Chondrocyte (in vitro differentiated cells): Measurements from ENCODE around the gene RETN. TPM values are rescaled to one million over a fixed set of nuclear protein-coding genes. Genes with fewer than 3 reads are reported as not detected.

ENCODE experiments used
- DNase-seq: peaks from one replicate; pipeline ENCODE4 v3.0.0; 2021; ENCODE audit warnings: mixed read lengths, low spot score
- H3K27ac Mint-ChIP-seq: one replicate; pipeline ENCODE4 v1.8.0; 2021; ENCODE audit warnings: mild to moderate bottlenecking, moderate library complexity, mixed read lengths; ENCODE audit not compliant: unreplicated experiment
- H3K27me3 Mint-ChIP-seq: 2 replicates; pipeline ENCODE4 v1.8.0; 2021; ENCODE audit warnings: low read depth, mixed read lengths
- H3K36me3 Mint-ChIP-seq: 2 replicates; pipeline ENCODE4 v1.8.0; 2021; ENCODE audit warnings: low read depth, mixed read lengths
- H3K4me1 Mint-ChIP-seq: 2 replicates; pipeline ENCODE4 v1.8.0; 2021; ENCODE audit warnings: low read depth, mild to moderate bottlenecking, mixed read lengths
- H3K4me3 Mint-ChIP-seq: one replicate; pipeline ENCODE4 v1.8.0; 2021; ENCODE audit warnings: mild to moderate bottlenecking, moderate library complexity, mixed read lengths; ENCODE audit not compliant: unreplicated experiment
- H3K9me3 Mint-ChIP-seq: 2 replicates; pipeline ENCODE4 v1.8.0; 2021; ENCODE audit warnings: low read depth, mixed read lengths
- CTCF ChIP-seq: fragments of 200-600 bp; sonication (generic); IDR thresholded peaks from 2 replicates; pipeline ENCODE4 v1.5.0; 2021; ENCODE audit warnings: antibody characterized with exemption, mild to moderate bottlenecking, moderate library complexity
- long read RNA-seq: library from polyadenylated mRNA; stranded (forward); transcript quantifications from one replicate; pipeline ENCODE4 v2.0.0, GENCODE V29; 2021
- total RNA-seq: library from RNA; stranded (reverse); gene quantifications from 3 replicates; pipeline ENCODE4 v1.2.1, GENCODE V29; 2021

RETN gene
- total RNA-seq, result not detected in 3 replicates
- long read RNA-seq, result 0 reads

DNA sequence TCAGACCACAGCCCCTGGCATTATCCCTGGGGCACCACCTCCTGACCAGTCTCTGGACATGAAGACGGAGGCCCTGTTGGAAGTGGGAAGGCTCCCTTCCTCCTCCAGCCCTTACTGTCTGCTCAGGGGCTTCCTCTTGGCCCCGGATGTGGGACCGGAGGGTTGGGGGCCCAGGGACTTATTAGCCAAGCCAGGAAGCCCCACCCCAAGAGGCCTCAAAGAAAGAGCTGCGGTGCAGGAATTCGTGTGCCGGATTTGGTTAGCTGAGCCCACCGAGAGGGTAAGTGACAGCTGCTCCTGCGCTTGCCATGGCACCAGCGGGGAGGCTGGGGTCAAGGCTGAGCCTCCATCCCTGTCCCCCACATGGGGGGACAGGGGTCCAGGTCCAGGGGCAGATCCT is at the start of gene RETN:
Gene RETN (plus strand): TSS at position 208 of the 400 bp plus-strand sequence. CDS start 278 bp downstream, outside the sequence.
- Mint-ChIP-seq H3K4me3 (no peak within 1 kb of the TSS), H3K4me1 (peaks cover 5% of the 10 kb centered on the region), H3K9me3 (peaks cover under 1% of the 10 kb centered on the region), H3K36me3 (no peaks in the 10 kb centered on the region), H3K27ac (no peak within 1 kb of the TSS), H3K27me3 (peaks cover 38% of the 10 kb centered on the region)
- DNase-seq, result no peak
- no peak for TF ChIP-seq CTCF

GRCh38 chr19:7619671-7620441 is 49.0 kb upstream of the RETN start:
- no peaks in the 10 kb centered on the region for H3K4me1 Mint-ChIP-seq
- no peak for TF ChIP-seq CTCF
- H3K27me3 Mint-ChIP-seq, result no peaks in the 10 kb centered on the region
- H3K9me3 Mint-ChIP-seq, result no peaks in the 10 kb centered on the region
- no peak overlapping the region for H3K27ac Mint-ChIP-seq
- peaks cover 16% of the 10 kb centered on the region for H3K36me3 Mint-ChIP-seq
- H3K4me3 Mint-ChIP-seq, result no peak overlapping the region
- peak; percentile 94 for DNase-seq

DNA sequence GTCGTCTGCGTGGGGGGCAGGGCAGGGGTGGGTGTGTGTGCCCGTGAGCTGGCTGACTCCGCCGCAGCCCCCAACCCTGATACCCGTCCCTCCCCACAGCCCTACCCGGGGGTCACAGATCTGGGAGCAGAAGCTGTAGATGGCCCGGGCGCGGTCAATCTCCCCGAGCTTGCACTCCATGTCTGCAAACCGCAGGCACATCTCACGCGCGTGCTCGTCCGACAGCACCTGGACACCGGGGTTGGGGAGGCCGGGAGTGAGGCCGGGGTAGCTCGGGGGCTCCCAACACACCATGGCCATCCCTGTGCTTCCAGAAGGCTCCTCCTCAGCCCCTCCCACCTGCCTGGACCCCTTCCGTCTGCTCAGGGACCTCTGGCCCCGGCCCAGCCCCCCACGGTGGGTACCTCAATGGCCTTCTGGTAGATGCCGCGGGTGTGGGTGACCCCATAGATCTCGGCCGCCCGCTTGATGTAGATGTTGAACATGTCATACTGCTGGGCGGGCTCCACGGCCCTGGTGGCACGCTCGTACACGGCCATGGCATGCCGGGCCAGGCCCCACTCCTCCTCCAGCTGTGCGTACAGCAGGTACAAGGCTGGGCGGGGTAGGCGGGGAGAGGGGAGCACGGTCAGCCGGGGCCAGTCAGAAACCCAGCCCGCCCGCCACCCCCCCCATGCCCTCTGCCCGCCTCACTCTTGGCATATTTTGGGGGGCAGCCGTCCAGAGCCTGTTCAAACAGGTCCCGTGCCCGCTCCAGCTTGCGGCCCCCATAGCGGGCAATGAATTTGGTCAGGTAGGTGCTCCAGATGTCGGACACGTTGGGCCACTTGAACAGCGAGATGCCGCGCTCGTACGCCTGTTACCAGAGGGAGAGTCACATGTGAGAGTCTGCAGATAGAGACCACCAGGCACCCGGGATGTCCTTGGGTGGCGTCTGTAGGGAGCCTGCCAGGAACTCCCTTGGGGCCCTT is 48.1 kb upstream of the RETN start:
- H3K27me3 Mint-ChIP-seq, result no peaks in the 10 kb centered on the region
- H3K36me3 Mint-ChIP-seq, result peaks cover 16% of the 10 kb centered on the region
- TF ChIP-seq CTCF, result no peak
- no peaks in the 10 kb centered on the region for H3K4me1 Mint-ChIP-seq
- no peak overlapping the region for H3K27ac Mint-ChIP-seq
- DNase-seq, result no peak
- H3K4me3 Mint-ChIP-seq, result no peak overlapping the region
- no peaks in the 10 kb centered on the region for H3K9me3 Mint-ChIP-seq

GRCh38 chr19:7622933-7623685 is 45.7 kb upstream of the RETN start:
- no peak for DNase-seq
- Mint-ChIP-seq H3K4me1 (peaks cover 6% of the 10 kb centered on the region), H3K36me3 (peaks cover 18% of the 10 kb centered on the region), H3K27ac (no peak overlapping the region), H3K27me3 (no peaks in the 10 kb centered on the region), H3K4me3 (no peak overlapping the region), H3K9me3 (no peaks in the 10 kb centered on the region)
- no peak for TF ChIP-seq CTCF
